GM12878 (cell line): ENCODE results near the gene CCDC117.
A peak's percentile ranks its signal among the peaks of the same experiment; 100 is the strongest.

Experiments used
- BCLAF1 ChIP-seq: fragments of 450-650 bp; IDR thresholded peaks from 2 replicates; pipeline ENCODE4 v1.6.1; 2017; ENCODE audit warnings: antibody characterized with exemption, mild to moderate bottlenecking, moderate library complexity
- CTCF ChIP-seq, 3 experiments: IDR thresholded peaks in 2 of 3; conservative IDR thresholded peaks in 1 of 3; 2 replicates each; pipeline ENCODE4 v1.5.1; 2011; ENCODE audit warnings: low read depth in 3 of 3, low read length in 3 of 3, mild to moderate bottlenecking in 3 of 3, control low read depth in 2 of 3, moderate library complexity in 2 of 3, inconsistent platforms in 1 of 3, mixed read lengths in 1 of 3; ENCODE audit not compliant: control insufficient read depth in 2 of 3, insufficient read depth in 1 of 3; ENCODE audit errors: extremely low read depth in 1 of 3
- IRF4 ChIP-seq: IDR thresholded peaks from 2 replicates; pipeline ENCODE4 v1.6.1; 2011; ENCODE audit warnings: low read depth, low read length
- MTA2 ChIP-seq: fragments of 450-650 bp; IDR thresholded peaks from 2 replicates; pipeline ENCODE4 v1.6.1; 2016; ENCODE audit warnings: low read depth, mild to moderate bottlenecking, moderate library complexity
- MXI1 ChIP-seq: fragments of 150-350 bp; IDR thresholded peaks from 2 replicates; pipeline ENCODE4 v1.6.1; 2011; ENCODE audit warnings: low read depth, mild to moderate bottlenecking, inconsistent platforms, low read length, improper control_type of control experiment
- NR2C2 ChIP-seq: IDR thresholded peaks from 2 replicates; pipeline ENCODE4 v1.6.1; 2011; ENCODE audit warnings: borderline replicate concordance, low read depth; ENCODE audit not compliant: control insufficient read depth, insufficient read length
- POLR2AphosphoS5 ChIP-seq: IDR thresholded peaks from 2 replicates; pipeline ENCODE4 v1.6.1; 2011; ENCODE audit warnings: mild to moderate bottlenecking, low read length, inconsistent platforms
- REST ChIP-seq: IDR thresholded peaks from 2 replicates; pipeline ENCODE4 v1.6.1; 2012; ENCODE audit warnings: mild to moderate bottlenecking, low read depth, low read length
- SIN3A ChIP-seq: IDR thresholded peaks from 2 replicates; pipeline ENCODE4 v1.6.1; 2012; ENCODE audit warnings: low read depth, low read length, improper control_type of control experiment
- TCF3 ChIP-seq: IDR thresholded peaks from 2 replicates; pipeline ENCODE4 v1.6.1; 2012; ENCODE audit warnings: low read depth, mild to moderate bottlenecking, low read length, borderline replicate concordance; ENCODE audit not compliant: insufficient read depth
- YY1 ChIP-seq: IDR thresholded peaks from 2 replicates; pipeline ENCODE4 v1.6.1; 2011; ENCODE audit warnings: low read depth, mild to moderate bottlenecking, low read length
- ZBTB40 ChIP-seq: fragments of 450-650 bp; IDR thresholded peaks from 2 replicates; pipeline ENCODE4 v1.6.1; 2016; ENCODE audit warnings: mild to moderate bottlenecking, moderate library complexity, borderline replicate concordance

GRCh38 chr22:28829358-28830181 lies 57.1 kb downstream of the CCDC117 start:
- TF ChIP-seq REST (no peak), POLR2AphosphoS5 (no peak), BCLAF1 (no peak), CTCF (IDR thresholded peaks at IDR 0.05 in 2 of 3, conservative IDR thresholded peaks at IDR 0.05 in 1 of 3; ENCODE audit: control insufficient read depth in 2 of 3, extremely low read depth in 1 of 3, insufficient read depth in 1 of 3, low read depth in 3 of 3, low read length in 3 of 3) (peak; percentile 96 to 98 (median 96)), MTA2 (no peak), NR2C2 (no peak), MXI1 (no peak), TCF3 (no peak), YY1 (peak; percentile 74), SIN3A (no peak), IRF4 (peak; percentile 64; the same call in 1 of the 2 replicates), ZBTB40 (no peak)
